ENCODE measurements around the gene TTN.

GRCh38 chr2:178482437-178482836 lies 324.8 kb downstream of the TTN start:
- TF ChIP-seq CTCF (conservative IDR thresholded peaks at IDR 0.05; ENCODE audit: low read length) (no peak), EZH2phosphoT487 (IDR thresholded peaks at IDR 0.05; ENCODE audit: borderline replicate concordance) (no peak)
